Measurements from ENCODE around the gene DCAF8L2. TPM values are rescaled to one million over a fixed set of nuclear protein-coding genes. Genes with fewer than 3 reads are reported as not detected.

The DCAF8L2 gene
- total RNA-seq, 2 donors from 2014 or later: not detected

DNA sequence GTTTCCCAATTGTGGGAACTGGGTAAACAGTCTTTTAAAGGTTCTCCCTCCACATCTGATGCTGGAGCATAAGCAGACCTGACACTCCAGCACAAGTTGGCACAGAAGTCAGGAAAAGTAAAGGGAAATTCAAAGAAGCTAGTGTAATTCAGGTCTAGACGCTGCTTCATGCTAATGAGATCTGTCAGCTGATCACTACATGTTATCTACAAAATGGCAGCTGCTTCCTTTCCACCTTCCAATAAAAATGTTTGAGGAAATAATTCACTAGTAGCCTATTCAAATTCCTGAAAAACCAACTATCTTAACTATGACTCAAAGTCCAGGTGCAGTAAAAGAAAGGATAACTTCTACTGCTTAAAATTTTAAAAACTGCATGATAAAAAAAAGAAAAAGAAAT lies 29.3 kb downstream of the DCAF8L2 start:
- no peaks in the 10 kb centered on the region for H3K9me3 ChIP-seq
- H3K4me1 ChIP-seq: no peaks in the 10 kb centered on the region
- DNase-seq (no peak), ATAC-seq (no peak)
- 7 to 22% methylated on average over 1 of the region's 1 CpG for WGBS, 2 donors
- H3K4me3 ChIP-seq: no peak overlapping the region
- TF ChIP-seq POLR2A (IDR thresholded peaks at IDR 0.05): no peak
- TF ChIP-seq, protein P1, sequence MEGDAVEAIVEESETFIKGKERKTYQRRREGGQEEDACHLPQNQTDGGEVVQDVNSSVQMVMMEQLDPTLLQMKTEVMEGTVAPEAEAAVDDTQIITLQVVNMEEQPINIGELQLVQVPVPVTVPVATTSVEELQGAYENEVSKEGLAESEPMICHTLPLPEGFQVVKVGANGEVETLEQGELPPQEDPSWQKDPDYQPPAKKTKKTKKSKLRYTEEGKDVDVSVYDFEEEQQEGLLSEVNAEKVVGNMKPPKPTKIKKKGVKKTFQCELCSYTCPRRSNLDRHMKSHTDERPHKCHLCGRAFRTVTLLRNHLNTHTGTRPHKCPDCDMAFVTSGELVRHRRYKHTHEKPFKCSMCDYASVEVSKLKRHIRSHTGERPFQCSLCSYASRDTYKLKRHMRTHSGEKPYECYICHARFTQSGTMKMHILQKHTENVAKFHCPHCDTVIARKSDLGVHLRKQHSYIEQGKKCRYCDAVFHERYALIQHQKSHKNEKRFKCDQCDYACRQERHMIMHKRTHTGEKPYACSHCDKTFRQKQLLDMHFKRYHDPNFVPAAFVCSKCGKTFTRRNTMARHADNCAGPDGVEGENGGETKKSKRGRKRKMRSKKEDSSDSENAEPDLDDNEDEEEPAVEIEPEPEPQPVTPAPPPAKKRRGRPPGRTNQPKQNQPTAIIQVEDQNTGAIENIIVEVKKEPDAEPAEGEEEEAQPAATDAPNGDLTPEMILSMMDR (IDR thresholded peaks at IDR 0.05): no peak
- intact Hi-C loops (cut with DNase I): no loop called here
- H3K27ac ChIP-seq: no peak overlapping the region
- no peaks in the 10 kb centered on the region for H3K36me3 ChIP-seq (replicated peaks in 1 of 2; ENCODE audit: insufficient read depth in 1 of 2, low read depth in 2 of 2)
- H3K27me3 ChIP-seq: no peaks in the 10 kb centered on the region

DNA sequence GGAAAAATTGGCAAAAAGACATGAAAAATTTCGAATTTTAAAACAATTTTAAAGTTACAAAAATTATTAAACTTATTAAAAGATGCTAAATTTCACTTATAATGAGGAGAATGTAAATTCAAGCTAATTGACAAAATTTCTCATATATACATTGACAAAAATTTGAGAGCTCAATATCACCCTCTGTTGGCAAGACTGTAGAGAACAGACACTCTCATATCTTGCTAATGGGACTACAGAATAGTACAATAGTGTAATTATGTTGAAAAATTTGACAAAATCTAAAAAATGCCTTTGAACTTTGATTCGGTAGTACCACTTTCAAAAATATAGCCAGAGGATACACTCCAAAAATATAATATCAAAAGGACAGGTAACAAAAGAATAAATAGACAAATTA lies 29.8 kb downstream of the DCAF8L2 start:
- TF ChIP-seq, protein P1 (IDR thresholded peaks at IDR 0.05): peak in 3 of 7 experiments; percentile 14 to 25 (median 22)
- no peak for TF ChIP-seq POLR2A (IDR thresholded peaks at IDR 0.05)
- Histone ChIP-seq H3K27ac (no peak overlapping the region), H3K9me3 (no peaks in the 10 kb centered on the region), H3K4me3 (no peak overlapping the region), H3K27me3 (no peaks in the 10 kb centered on the region), H3K4me1 (no peaks in the 10 kb centered on the region), H3K36me3 (replicated peaks in 1 of 2; ENCODE audit: insufficient read depth in 1 of 2, low read depth in 2 of 2) (no peaks in the 10 kb centered on the region)
- ATAC-seq: no peak
- 12 to 29% methylated on average over 2 of the region's 2 CpGs for WGBS, 2 donors
- intact Hi-C loops (cut with DNase I): no loop called here
- no peak for DNase-seq

DNA sequence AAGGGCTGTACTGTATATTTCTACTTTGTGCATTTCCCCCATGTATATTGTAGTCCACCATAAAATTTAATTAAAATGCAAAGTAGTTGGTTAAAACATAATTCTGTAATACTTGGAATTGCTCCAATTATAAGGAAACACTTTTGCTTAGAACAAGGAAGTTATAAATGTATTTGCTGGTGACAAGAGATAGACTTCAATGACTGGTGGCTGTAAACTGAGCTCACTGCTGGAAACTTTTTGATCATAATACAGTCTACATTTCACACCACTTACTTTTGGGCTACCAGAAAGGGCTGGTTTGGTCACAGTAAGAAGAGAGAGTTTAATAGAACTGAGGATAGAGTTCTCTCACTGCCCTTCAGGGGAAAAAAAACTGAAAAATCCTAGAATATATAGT lies 32.7 kb downstream of the DCAF8L2 start:
- H3K36me3 ChIP-seq (replicated peaks in 1 of 2; ENCODE audit: insufficient read depth in 1 of 2, low read depth in 2 of 2): no peaks in the 10 kb centered on the region
- intact Hi-C loops (cut with DNase I): no loop called here
- DNase-seq (no peak), ATAC-seq (no peak)
- H3K27me3 ChIP-seq: no peaks in the 10 kb centered on the region
- H3K4me1 ChIP-seq: no peaks in the 10 kb centered on the region
- no peak overlapping the region for H3K27ac ChIP-seq
- H3K9me3 ChIP-seq: no peaks in the 10 kb centered on the region
- H3K4me3 ChIP-seq: no peak overlapping the region
- TF ChIP-seq POLR2A (IDR thresholded peaks at IDR 0.05): no peak
- TF ChIP-seq, protein P1 (IDR thresholded peaks at IDR 0.05): no peak

DNA sequence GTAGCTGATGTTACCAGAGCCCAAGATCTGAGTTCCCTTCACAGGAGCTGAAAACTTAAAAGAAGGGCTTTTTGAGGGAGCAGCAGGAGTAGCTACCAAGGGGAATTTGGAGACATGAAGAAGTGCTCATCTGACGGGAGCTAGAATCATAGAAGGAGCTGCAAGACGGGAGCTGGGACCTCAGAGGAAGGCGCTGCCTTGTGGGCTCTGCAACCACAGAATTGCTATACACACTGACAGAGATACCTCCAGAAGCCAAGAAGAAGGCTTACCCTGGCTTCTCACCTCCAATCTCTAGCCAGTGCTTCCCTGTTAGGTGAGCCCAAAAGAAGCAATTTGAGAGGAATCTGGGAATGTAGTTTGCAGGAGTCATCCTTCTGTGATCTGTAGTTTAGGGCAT lies 35.9 kb downstream of the DCAF8L2 start:
- ATAC-seq: no peak
- WGBS, 2 donors: 59 to 79% methylated on average over 3 of the region's 3 CpGs

DNA sequence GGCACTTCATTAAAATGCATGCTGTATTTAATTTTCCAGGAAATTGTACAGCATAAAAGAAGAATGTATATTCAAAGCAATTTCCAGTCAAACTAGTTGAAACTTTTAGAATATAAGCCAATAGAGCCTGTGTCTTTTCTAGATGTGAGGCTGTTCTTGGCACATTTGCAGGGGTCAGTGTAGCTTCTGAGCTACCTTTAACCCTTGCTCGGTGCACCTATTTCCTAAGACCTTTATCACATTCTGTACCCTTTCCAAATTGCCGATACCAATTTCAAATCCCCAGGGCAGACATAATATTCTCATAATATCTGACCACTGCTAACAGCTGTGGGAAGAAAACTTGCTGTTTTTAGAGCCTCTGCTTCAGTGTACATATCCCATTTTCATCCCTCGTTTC lies 43.2 kb downstream of the DCAF8L2 start:
- Histone ChIP-seq H3K9me3 (no peaks in the 10 kb centered on the region), H3K4me1 (no peaks in the 10 kb centered on the region), H3K4me3 (no peak overlapping the region), H3K27ac (no peak overlapping the region), H3K27me3 (no peaks in the 10 kb centered on the region), H3K36me3 (replicated peaks in 1 of 2; ENCODE audit: insufficient read depth in 1 of 2, low read depth in 2 of 2) (no peaks in the 10 kb centered on the region)
- DNase-seq (no peak), ATAC-seq (no peak)
- intact Hi-C loops (cut with DNase I): no loop called here
- TF ChIP-seq, protein P1 (IDR thresholded peaks at IDR 0.05): no peak
- no peak for TF ChIP-seq POLR2A (IDR thresholded peaks at IDR 0.05)
- 42 to 62% methylated on average over 3 of the region's 3 CpGs for WGBS, 2 donors

More for the DNA sequence above, 35.9 kb downstream of the DCAF8L2 start:
- intact Hi-C loops (cut with DNase I): no loop called here
- no peak for DNase-seq
- Histone ChIP-seq H3K36me3 (replicated peaks in 1 of 2; ENCODE audit: insufficient read depth in 1 of 2, low read depth in 2 of 2) (no peaks in the 10 kb centered on the region), H3K4me3 (no peak overlapping the region), H3K27me3 (no peaks in the 10 kb centered on the region), H3K27ac (no peak overlapping the region), H3K9me3 (no peaks in the 10 kb centered on the region), H3K4me1 (no peaks in the 10 kb centered on the region)
- TF ChIP-seq, protein P1 (IDR thresholded peaks at IDR 0.05): no peak
- TF ChIP-seq POLR2A (IDR thresholded peaks at IDR 0.05): no peak
